GM23338 (cell line): ENCODE data around the gene SMG6. TPM values are rescaled to one million over a fixed set of nuclear protein-coding genes. Genes with fewer than 3 reads are reported as not detected.

Experiments used
- ATAC-seq: fragments of 200-7000 bp; cut with Tn5 transposase; 3 replicates; pipeline ENCODE4 v1.9.1; 2020
- DNase-seq: peaks from one replicate; pipeline ENCODE4 v3.0.0-alpha.2; 2015; ENCODE audit warnings: low spot score
- H2AFZ ChIP-seq: fragments of 200-600 bp; sonication (generic); 2 replicates; pipeline ENCODE4 v1.8.0; 2016; ENCODE audit warnings: antibody characterized with exemption, mild to moderate bottlenecking, moderate library complexity
- H3F3A ChIP-seq: fragments of 200-600 bp; sonication (generic); replicated peaks from 2 replicates; pipeline ENCODE4 v1.8.0; 2017; ENCODE audit warnings: antibody characterized with exemption, mixed run types, low read depth
- H3K27ac ChIP-seq: fragments of 200-600 bp; sonication (generic); 2 replicates; pipeline ENCODE4 v1.6.1; 2016; ENCODE audit warnings: low read depth
- H3K27me3 ChIP-seq: fragments of 200-600 bp; sonication (generic); 2 replicates; pipeline ENCODE4 v1.8.0; 2016; ENCODE audit warnings: mild to moderate bottlenecking, mixed run types, moderate library complexity; ENCODE audit not compliant: insufficient read depth
- H3K36me3 ChIP-seq: fragments of 200-600 bp; sonication (generic); 2 replicates; pipeline ENCODE4 v1.8.0; 2016; ENCODE audit warnings: mild to moderate bottlenecking; ENCODE audit not compliant: insufficient read depth
- H3K4me1 ChIP-seq: fragments of 200-600 bp; sonication (generic); 2 replicates; pipeline ENCODE4 v1.8.0; 2016; ENCODE audit warnings: mild to moderate bottlenecking, moderate library complexity; ENCODE audit not compliant: insufficient read depth
- H3K4me2 ChIP-seq: fragments of 200-600 bp; sonication (generic); 2 replicates; pipeline ENCODE4 v1.7.1; 2017; ENCODE audit warnings: mixed run types
- H3K4me3 ChIP-seq: fragments of 200-600 bp; sonication (generic); 2 replicates; pipeline ENCODE4 v1.6.1; 2016; ENCODE audit warnings: mixed run types
- H3K79me2 ChIP-seq: fragments of 200-600 bp; sonication (generic); replicated peaks from 2 replicates; pipeline ENCODE4 v1.8.0; 2017; ENCODE audit warnings: mild to moderate bottlenecking; ENCODE audit not compliant: insufficient read depth
- H3K9me2 ChIP-seq: fragments of 200-600 bp; sonication (generic); 2 replicates; pipeline ENCODE4 v1.8.0; 2017; ENCODE audit not compliant: insufficient read depth
- H4K20me1 ChIP-seq: fragments of 200-600 bp; sonication (generic); replicated peaks from 2 replicates; pipeline ENCODE4 v1.8.0; 2017; ENCODE audit warnings: mild to moderate bottlenecking; ENCODE audit not compliant: insufficient read depth
- H3K27ac Mint-ChIP-seq: 2 replicates; pipeline ENCODE4 v1.8.0; 2020; ENCODE audit warnings: inconsistent platforms, mild to moderate bottlenecking, moderate library complexity, mixed read lengths
- H3K27me3 Mint-ChIP-seq: 3 replicates; pipeline ENCODE4 v1.8.0; 2022; ENCODE audit warnings: low read depth, mild to moderate bottlenecking, moderate library complexity, mixed read lengths, inconsistent platforms; ENCODE audit not compliant: insufficient read depth, poor library complexity
- H3K36me3 Mint-ChIP-seq: 3 replicates; pipeline ENCODE4 v1.8.0; 2021; ENCODE audit warnings: low read depth, mild to moderate bottlenecking, inconsistent platforms, moderate library complexity, mixed read lengths
- H3K4me1 Mint-ChIP-seq: 3 replicates; pipeline ENCODE4 v1.8.0; 2020; ENCODE audit warnings: mild to moderate bottlenecking, inconsistent platforms, mixed read lengths
- H3K4me3 Mint-ChIP-seq: 3 replicates; pipeline ENCODE4 v1.8.0; 2021; ENCODE audit warnings: moderate library complexity, mild to moderate bottlenecking, inconsistent platforms, mixed read lengths
- H3K9me3 Mint-ChIP-seq: 3 replicates; pipeline ENCODE4 v1.8.0; 2020; ENCODE audit warnings: moderate library complexity, mild to moderate bottlenecking, inconsistent platforms, mixed read lengths
- CREB1 ChIP-seq: fragments of 250-450 bp; sonication (Bioruptor Pico); IDR thresholded peaks from 2 replicates; pipeline ENCODE4 v1.5.0; 2020; ENCODE audit warnings: low read depth, mild to moderate bottlenecking, moderate library complexity
- EZH2phosphoT487 ChIP-seq: fragments of 200-600 bp; sonication (generic); IDR thresholded peaks from one replicate; pipeline ENCODE4 v1.8.1; 2018; ENCODE audit warnings: antibody characterized with exemption; ENCODE audit not compliant: unreplicated experiment
- JUNB ChIP-seq: IDR thresholded peaks from one replicate; pipeline ENCODE4 v1.6.1; 2016; ENCODE audit warnings: antibody characterized with exemption; ENCODE audit not compliant: unreplicated experiment
- POLR2AphosphoS5 ChIP-seq: IDR thresholded peaks from 2 replicates; pipeline ENCODE4 v1.6.1; 2016; ENCODE audit warnings: antibody characterized with exemption, low read depth
- REST ChIP-seq: IDR thresholded peaks from one replicate; pipeline ENCODE4 v1.6.1; 2018; ENCODE audit warnings: antibody characterized with exemption; ENCODE audit not compliant: unreplicated experiment
- STAT1 ChIP-seq: IDR thresholded peaks from one replicate; pipeline ENCODE4 v1.6.1; 2016; ENCODE audit warnings: antibody characterized with exemption; ENCODE audit not compliant: unreplicated experiment
- ZNF331 ChIP-seq: fragments of 250-450 bp; sonication (Bioruptor Pico); IDR thresholded peaks from 2 replicates; pipeline ENCODE4 v1.5.0; 2020; ENCODE audit warnings: low read depth, mild to moderate bottlenecking, moderate library complexity
- ZNF462 ChIP-seq: fragments of 250-450 bp; sonication (Bioruptor Pico); IDR thresholded peaks from 2 replicates; pipeline ENCODE4 v1.5.0; 2020; ENCODE audit warnings: mild to moderate bottlenecking, moderate library complexity
- polyA plus RNA-seq: library from polyadenylated mRNA; unstranded; fragments of >200 nt; fragmentation: Nextera tagmentation; extraction: Ambion mirVana; gene quantifications from 2 replicates; pipeline ENCODE4 v1.2.1, GENCODE V29; 2016
- total RNA-seq: library from RNA; depleted of rRNA; stranded (reverse); fragments of >200 nt; shearing (Covaris generic); gene quantifications from 2 replicates; pipeline ENCODE4 v1.2.3, GENCODE V29; 2014
- TF ChIP-seq, protein P1 (sequence below): IDR thresholded peaks from 2 replicates; pipeline ENCODE4 v1.6.1; 2016; ENCODE audit warnings: antibody characterized with exemption

The SMG6 gene
- total and polyA plus RNA-seq, 2 experiments from 2014 or later, result 10.4 to 43.1 TPM

DNA sequence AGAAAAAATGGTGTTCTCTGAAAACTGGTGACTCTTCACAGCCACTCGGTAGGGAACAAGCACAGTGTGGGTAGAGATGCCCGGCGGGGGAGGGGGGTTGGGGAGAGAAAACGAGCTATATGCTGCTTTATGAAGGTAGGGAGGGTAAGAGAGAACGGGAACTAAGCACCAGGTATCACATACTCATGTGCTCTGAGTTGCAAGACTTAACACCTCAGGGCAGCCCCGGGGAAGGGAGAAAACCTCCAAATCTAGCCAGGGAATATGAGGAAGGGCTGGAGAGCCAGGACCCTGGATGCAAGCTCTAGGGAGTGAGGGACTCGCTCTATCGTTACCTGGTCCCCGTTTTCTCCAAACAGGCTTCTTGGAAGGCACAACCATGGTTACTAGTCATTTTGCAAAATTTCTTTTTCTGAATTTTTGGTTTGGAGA lies 213.4 kb downstream of the SMG6 start (continued):
- no peak for TF ChIP-seq REST
- no peak for TF ChIP-seq CREB1 (CRISPR knock-in tag)
- TF ChIP-seq JUNB, result no peak
- TF ChIP-seq, protein P1, sequence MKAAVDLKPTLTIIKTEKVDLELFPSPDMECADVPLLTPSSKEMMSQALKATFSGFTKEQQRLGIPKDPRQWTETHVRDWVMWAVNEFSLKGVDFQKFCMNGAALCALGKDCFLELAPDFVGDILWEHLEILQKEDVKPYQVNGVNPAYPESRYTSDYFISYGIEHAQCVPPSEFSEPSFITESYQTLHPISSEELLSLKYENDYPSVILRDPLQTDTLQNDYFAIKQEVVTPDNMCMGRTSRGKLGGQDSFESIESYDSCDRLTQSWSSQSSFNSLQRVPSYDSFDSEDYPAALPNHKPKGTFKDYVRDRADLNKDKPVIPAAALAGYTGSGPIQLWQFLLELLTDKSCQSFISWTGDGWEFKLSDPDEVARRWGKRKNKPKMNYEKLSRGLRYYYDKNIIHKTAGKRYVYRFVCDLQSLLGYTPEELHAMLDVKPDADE, result no peak

- DNase-seq (no peak), ATAC-seq (peak; percentile 11; the same call in 1 of the 3 replicates)
- peaks cover 17% of the 10 kb centered on the region for H3K4me1 ChIP-seq
- H3K9me3 Mint-ChIP-seq, result no peaks in the 10 kb centered on the region
- H3K27ac ChIP-seq, result no peak overlapping the region; the same call in 1 of the 2 replicates
- H3K27ac Mint-ChIP-seq, result no peak overlapping the region
- H4K20me1 ChIP-seq, result no peaks in the 10 kb centered on the region
- TF ChIP-seq JUNB, result no peak
- no peak for TF ChIP-seq STAT1
- no peak for TF ChIP-seq POLR2AphosphoS5
- no peak for TF ChIP-seq ZNF331 (CRISPR knock-in tag)
- no peak for TF ChIP-seq EZH2phosphoT487
- TF ChIP-seq ZNF462 (CRISPR knock-in tag), result no peak
- H3K9me2 ChIP-seq, result no peaks in the 10 kb centered on the region
- no peaks in the 10 kb centered on the region for H3K27me3 ChIP-seq
- H3K27me3 Mint-ChIP-seq, result peaks cover 2% of the 10 kb centered on the region
- H3K4me3 Mint-ChIP-seq, result no peak overlapping the region
- no peaks in the 10 kb centered on the region for H3F3A ChIP-seq
- H3K4me2 ChIP-seq, result no peak overlapping the region
- H2AFZ ChIP-seq, result no peak overlapping the region
- no peaks in the 10 kb centered on the region for H3K79me2 ChIP-seq
- no peaks in the 10 kb centered on the region; the same call in 1 of the 3 replicates for H3K36me3 Mint-ChIP-seq
- H3K4me3 ChIP-seq, result no peak overlapping the region
- H3K36me3 ChIP-seq, result no peaks in the 10 kb centered on the region
- peaks cover 43% of the 10 kb centered on the region for H3K4me1 Mint-ChIP-seq
Observed at GRCh38 chr17:2089021-2089422, 214.6 kb downstream of the SMG6 start.
